ENCODE measurements around the gene GPRC5B.

Gene GPRC5B

GRCh38 chr16:19846436-19846835, 38.2 kb downstream of the GPRC5B start:
- DNase-seq, result no peak
- H3K9me3 ChIP-seq (ENCODE audit: severe bottlenecking), result no peaks in the 10 kb centered on the region
- H3K36me3 ChIP-seq, result no peaks in the 10 kb centered on the region
- no peak for TF ChIP-seq CTCF (IDR thresholded peaks at IDR 0.05; ENCODE audit: low read depth, low read length)
- H3K27ac ChIP-seq, result no peak overlapping the region
- no peaks in the 10 kb centered on the region for H3K27me3 ChIP-seq (ENCODE audit: insufficient read depth, low read depth, severe bottlenecking)
- no peak overlapping the region for H3K4me3 ChIP-seq (ENCODE audit: low read depth, low read length)

GRCh38 chr16:19844945-19845641, 39.6 kb downstream of the GPRC5B start:
- Histone ChIP-seq H3K27ac (peak overlapping the region; percentile 57), H3K36me3 (no peaks in the 10 kb centered on the region), H3K27me3 (ENCODE audit: insufficient read depth, low read depth, severe bottlenecking) (no peaks in the 10 kb centered on the region), H3K4me3 (ENCODE audit: low read depth, low read length) (no peak overlapping the region), H3K9me3 (ENCODE audit: severe bottlenecking) (no peaks in the 10 kb centered on the region)
- peak; percentile 30 for DNase-seq
- TF ChIP-seq CTCF (IDR thresholded peaks at IDR 0.05; ENCODE audit: low read depth, low read length), result no peak

DNA sequence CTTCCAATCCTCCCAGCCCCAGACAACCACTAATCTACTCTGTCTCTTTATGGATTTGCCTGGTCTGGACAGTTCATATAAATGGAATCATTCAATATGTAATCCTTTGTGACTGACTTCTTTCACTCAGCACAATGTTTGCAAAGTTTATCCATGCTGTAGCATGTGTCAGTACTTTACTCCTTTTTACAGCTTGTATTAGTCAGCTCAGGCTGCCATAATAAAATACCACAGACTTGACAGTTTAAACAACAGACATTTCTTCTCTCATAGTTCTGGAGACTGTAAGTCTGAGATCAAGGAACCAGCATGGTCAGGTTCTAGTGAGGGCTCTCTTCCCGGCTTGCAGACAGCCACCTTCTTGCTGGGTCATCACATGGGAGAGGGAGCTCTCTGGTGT, 41.3 kb downstream of the GPRC5B start:
- Histone ChIP-seq H3K27me3 (ENCODE audit: insufficient read depth, low read depth, severe bottlenecking) (no peaks in the 10 kb centered on the region), H3K9me3 (ENCODE audit: severe bottlenecking) (no peaks in the 10 kb centered on the region), H3K4me3 (ENCODE audit: low read depth, low read length) (no peak overlapping the region), H3K27ac (peak overlapping the region; percentile 51), H3K36me3 (no peaks in the 10 kb centered on the region)
- TF ChIP-seq CTCF (IDR thresholded peaks at IDR 0.05; ENCODE audit: low read depth, low read length), result no peak
- DNase-seq, result peak; percentile 22

DNA sequence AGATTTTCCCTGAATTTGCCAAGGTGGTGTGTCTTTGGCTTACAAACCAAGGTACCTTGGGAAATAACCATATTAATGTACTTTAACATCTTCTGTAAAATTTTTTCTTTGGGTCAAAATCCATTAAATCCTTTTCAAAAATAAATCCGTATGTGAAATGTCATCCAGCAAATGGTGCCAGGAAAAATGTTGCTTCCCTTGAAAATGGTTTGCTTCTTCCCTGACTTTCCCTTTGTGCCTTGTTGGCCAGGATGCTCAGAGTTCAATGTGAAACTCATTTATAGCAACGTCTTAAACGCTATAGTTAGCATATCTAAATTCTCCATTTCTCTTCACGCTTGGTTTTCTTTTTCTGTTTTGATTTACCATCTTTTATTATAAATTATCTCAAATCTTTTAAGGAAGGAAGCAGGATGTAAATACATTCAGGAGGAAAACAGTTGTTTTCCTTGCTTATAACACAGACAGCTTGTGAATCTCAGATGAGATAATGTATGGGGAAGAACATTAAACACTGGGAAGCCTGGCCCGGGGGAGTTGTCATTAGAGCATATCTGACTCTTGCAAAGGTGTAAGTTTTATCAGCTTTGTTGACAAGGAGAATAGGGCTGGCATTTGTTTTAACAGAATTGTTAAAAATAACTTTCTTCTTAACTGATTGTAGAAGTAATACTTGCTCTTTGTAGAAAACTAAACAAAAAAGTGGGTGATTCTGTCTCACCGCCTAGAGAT, 42.1 kb downstream of the GPRC5B start:
- Histone ChIP-seq H3K4me3 (ENCODE audit: low read depth, low read length) (no peak overlapping the region), H3K9me3 (ENCODE audit: severe bottlenecking) (no peaks in the 10 kb centered on the region), H3K36me3 (no peaks in the 10 kb centered on the region), H3K27ac (peak overlapping the region; percentile 49), H3K27me3 (ENCODE audit: insufficient read depth, low read depth, severe bottlenecking) (no peaks in the 10 kb centered on the region)
- no peak for TF ChIP-seq CTCF (IDR thresholded peaks at IDR 0.05; ENCODE audit: low read depth, low read length)
- peak; percentile 20 for DNase-seq

GRCh38 chr16:19841184-19841583, 43.5 kb downstream of the GPRC5B start:
- no peak overlapping the region for H3K4me3 ChIP-seq (ENCODE audit: low read depth, low read length)
- H3K36me3 ChIP-seq, result no peaks in the 10 kb centered on the region
- TF ChIP-seq CTCF (IDR thresholded peaks at IDR 0.05; ENCODE audit: low read depth, low read length), result no peak
- no peaks in the 10 kb centered on the region for H3K9me3 ChIP-seq (ENCODE audit: severe bottlenecking)
- no peaks in the 10 kb centered on the region for H3K27me3 ChIP-seq (ENCODE audit: insufficient read depth, low read depth, severe bottlenecking)
- no peak for DNase-seq
- no peak overlapping the region for H3K27ac ChIP-seq

All from WERI-Rb-1 (cell line).